Measurements from ENCODE around the gene SLCO4A1. TPM values are rescaled to one million over a fixed set of nuclear protein-coding genes. Genes with fewer than 3 reads are reported as not detected.

The SLCO4A1 gene
- total RNA-seq, 2 donors from 2014 or later, result 2.9 to 5.0 TPM

GRCh38 chr20:62714799-62715198 is 72.5 kb downstream of the SLCO4A1 start:
- Histone ChIP-seq H3K27ac (ENCODE audit: low read depth, low read length) (no peak overlapping the region), H3K36me3 (ENCODE audit: control insufficient read depth, insufficient read depth, low read length) (no peaks in the 10 kb centered on the region), H3K4me1 (ENCODE audit: control insufficient read depth, insufficient read depth, low read length) (no peaks in the 10 kb centered on the region), H3K4me3 (ENCODE audit: low read length) (no peak overlapping the region), H3K9me3 (ENCODE audit: control insufficient read depth, low read length) (peaks cover under 1% of the 10 kb centered on the region), H3K27me3 (ENCODE audit: control insufficient read depth, insufficient read depth, low read length, poor library complexity, severe bottlenecking) (peaks cover 36% of the 10 kb centered on the region), H3K9ac (ENCODE audit: extremely low read depth, low read length, poor library complexity, severe bottlenecking) (no peak overlapping the region)
- Mint-ChIP-seq H3K27ac (no peak overlapping the region), H3K27me3 (ENCODE audit: insufficient read depth) (peaks cover 37% of the 10 kb centered on the region), H3K4me1 (no peaks in the 10 kb centered on the region), H3K9me3 (peaks cover 6% of the 10 kb centered on the region), H3K4me3 (no peak overlapping the region), H3K36me3 (ENCODE audit: low read depth) (no peaks in the 10 kb centered on the region)
- 91 to 94% methylated on average over 4 to 6 of the region's 6 CpGs for WGBS, 2 experiments (ENCODE audit: insufficient coverage in 1 of 2, insufficient read length in 1 of 2)
- DNase-seq, result no peak
- TF ChIP-seq CTCF (conservative IDR thresholded peaks at IDR 0.05), result no peak

- Histone ChIP-seq H3K9ac (ENCODE audit: extremely low read depth, low read length, poor library complexity, severe bottlenecking) (no peak overlapping the region), H3K36me3 (ENCODE audit: control insufficient read depth, insufficient read depth, low read length) (no peaks in the 10 kb centered on the region), H3K4me1 (ENCODE audit: control insufficient read depth, insufficient read depth, low read length) (no peaks in the 10 kb centered on the region), H3K4me3 (ENCODE audit: low read length) (no peak overlapping the region), H3K27ac (ENCODE audit: low read depth, low read length) (no peak overlapping the region), H3K9me3 (ENCODE audit: control insufficient read depth, low read length) (peaks cover 4% of the 10 kb centered on the region), H3K27me3 (ENCODE audit: control insufficient read depth, insufficient read depth, low read length, poor library complexity, severe bottlenecking) (peaks cover 32% of the 10 kb centered on the region)
- Mint-ChIP-seq H3K9me3 (peaks cover 7% of the 10 kb centered on the region), H3K4me1 (no peaks in the 10 kb centered on the region), H3K27ac (no peak overlapping the region), H3K27me3 (ENCODE audit: insufficient read depth) (peaks cover 33% of the 10 kb centered on the region), H3K4me3 (no peak overlapping the region), H3K36me3 (ENCODE audit: low read depth) (no peaks in the 10 kb centered on the region)
- WGBS, 2 experiments (ENCODE audit: insufficient coverage in 1 of 2, insufficient read length in 1 of 2), result 88 to 94% methylated on average over 8 to 10 of the region's 10 CpGs
- TF ChIP-seq CTCF (conservative IDR thresholded peaks at IDR 0.05), result no peak
- DNase-seq, result no peak
Measured at GRCh38 chr20:62715201-62715600, 72.9 kb downstream of the SLCO4A1 start.

GRCh38 chr20:62716198-62716940 is 74.1 kb downstream of the SLCO4A1 start:
- Histone ChIP-seq H3K4me3 (ENCODE audit: low read length) (no peak overlapping the region), H3K9me3 (ENCODE audit: control insufficient read depth, low read length) (peaks cover 16% of the 10 kb centered on the region), H3K36me3 (ENCODE audit: control insufficient read depth, insufficient read depth, low read length) (no peaks in the 10 kb centered on the region), H3K27me3 (ENCODE audit: control insufficient read depth, insufficient read depth, low read length, poor library complexity, severe bottlenecking) (peaks cover 21% of the 10 kb centered on the region), H3K9ac (ENCODE audit: extremely low read depth, low read length, poor library complexity, severe bottlenecking) (no peak overlapping the region), H3K4me1 (ENCODE audit: control insufficient read depth, insufficient read depth, low read length) (no peaks in the 10 kb centered on the region), H3K27ac (ENCODE audit: low read depth, low read length) (no peak overlapping the region)
- TF ChIP-seq CTCF (conservative IDR thresholded peaks at IDR 0.05), result no peak
- H3K27me3 Mint-ChIP-seq (ENCODE audit: insufficient read depth), result peaks cover 25% of the 10 kb centered on the region
- no peak overlapping the region for H3K27ac Mint-ChIP-seq
- peaks cover 14% of the 10 kb centered on the region for H3K9me3 Mint-ChIP-seq
- H3K4me3 Mint-ChIP-seq, result no peak overlapping the region
- no peak for DNase-seq
- no peaks in the 10 kb centered on the region for H3K36me3 Mint-ChIP-seq (ENCODE audit: low read depth)
- WGBS, 2 experiments (ENCODE audit: insufficient coverage in 1 of 2, insufficient read length in 1 of 2), result 86 to 87% methylated on average over 27 to 30 of the region's 30 CpGs
- no peaks in the 10 kb centered on the region for H3K4me1 Mint-ChIP-seq
